Measurements from ENCODE around the gene LMF1.

DNA sequence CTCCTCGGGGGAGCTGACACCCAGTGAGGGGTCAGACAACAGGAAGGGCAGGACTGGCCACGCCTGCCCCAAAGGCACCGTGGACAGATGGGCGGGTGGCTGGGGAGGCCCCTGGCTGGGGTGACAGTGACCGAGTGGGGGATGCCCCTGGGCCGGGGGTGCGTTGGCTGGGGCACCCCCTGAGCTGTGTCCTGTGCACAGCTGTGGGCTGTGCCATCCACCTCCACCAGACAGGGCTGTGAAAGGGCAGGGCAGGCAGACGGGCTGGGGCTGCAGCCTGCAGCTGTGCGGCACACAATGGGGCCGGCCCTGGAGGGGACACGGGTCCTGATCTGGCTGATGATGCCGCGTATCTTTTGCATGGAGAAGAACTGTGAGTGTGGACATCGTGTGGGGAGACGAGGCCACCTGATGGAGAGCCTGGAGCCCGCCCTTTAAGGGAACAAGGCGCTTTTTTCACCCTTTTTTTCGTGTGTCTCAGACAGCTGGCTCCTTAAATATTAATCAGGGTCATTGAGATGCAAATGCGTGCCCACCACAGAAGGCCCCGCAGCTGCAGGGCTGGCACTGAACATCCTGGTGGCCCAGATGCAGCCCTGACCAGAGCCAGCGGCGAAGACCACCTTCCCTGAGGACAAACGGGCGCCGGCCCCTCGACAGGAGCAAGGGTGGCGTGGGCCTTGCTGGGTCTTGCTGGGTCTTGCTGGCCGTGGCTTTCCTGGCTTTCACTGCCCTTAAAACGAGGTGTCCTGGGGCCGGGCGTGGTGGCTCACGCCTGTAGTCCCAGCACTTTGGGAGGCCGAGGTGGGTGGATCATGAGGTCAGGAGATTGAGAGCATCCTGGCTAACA, 127.8 kb downstream of the LMF1 start:
- TF ChIP-seq, protein P1, sequence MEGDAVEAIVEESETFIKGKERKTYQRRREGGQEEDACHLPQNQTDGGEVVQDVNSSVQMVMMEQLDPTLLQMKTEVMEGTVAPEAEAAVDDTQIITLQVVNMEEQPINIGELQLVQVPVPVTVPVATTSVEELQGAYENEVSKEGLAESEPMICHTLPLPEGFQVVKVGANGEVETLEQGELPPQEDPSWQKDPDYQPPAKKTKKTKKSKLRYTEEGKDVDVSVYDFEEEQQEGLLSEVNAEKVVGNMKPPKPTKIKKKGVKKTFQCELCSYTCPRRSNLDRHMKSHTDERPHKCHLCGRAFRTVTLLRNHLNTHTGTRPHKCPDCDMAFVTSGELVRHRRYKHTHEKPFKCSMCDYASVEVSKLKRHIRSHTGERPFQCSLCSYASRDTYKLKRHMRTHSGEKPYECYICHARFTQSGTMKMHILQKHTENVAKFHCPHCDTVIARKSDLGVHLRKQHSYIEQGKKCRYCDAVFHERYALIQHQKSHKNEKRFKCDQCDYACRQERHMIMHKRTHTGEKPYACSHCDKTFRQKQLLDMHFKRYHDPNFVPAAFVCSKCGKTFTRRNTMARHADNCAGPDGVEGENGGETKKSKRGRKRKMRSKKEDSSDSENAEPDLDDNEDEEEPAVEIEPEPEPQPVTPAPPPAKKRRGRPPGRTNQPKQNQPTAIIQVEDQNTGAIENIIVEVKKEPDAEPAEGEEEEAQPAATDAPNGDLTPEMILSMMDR (IDR thresholded peaks at IDR 0.05; ENCODE audit: poor library complexity, severe bottlenecking): no peak
- no peak for TF ChIP-seq EP300 (conservative IDR thresholded peaks at IDR 0.05; ENCODE audit: poor library complexity, severe bottlenecking)
- no peak for TF ChIP-seq MXI1 (conservative IDR thresholded peaks at IDR 0.05; ENCODE audit: poor library complexity, severe bottlenecking)
- no peak for TF ChIP-seq EZH2 (IDR thresholded peaks at IDR 0.05; ENCODE audit: borderline replicate concordance, insufficient read depth, low read length, poor library complexity, severe bottlenecking)
- TF ChIP-seq POLR2AphosphoS5 (IDR thresholded peaks at IDR 0.05): no peak
- TF ChIP-seq TAF1 (IDR thresholded peaks at IDR 0.05; ENCODE audit: low read depth): no peak
- no peak for TF ChIP-seq RAD21 (conservative IDR thresholded peaks at IDR 0.05)

Data from neural cell (in vitro differentiated cells).